ENCODE results near the gene TTC36.

Gene TTC36

DNA sequence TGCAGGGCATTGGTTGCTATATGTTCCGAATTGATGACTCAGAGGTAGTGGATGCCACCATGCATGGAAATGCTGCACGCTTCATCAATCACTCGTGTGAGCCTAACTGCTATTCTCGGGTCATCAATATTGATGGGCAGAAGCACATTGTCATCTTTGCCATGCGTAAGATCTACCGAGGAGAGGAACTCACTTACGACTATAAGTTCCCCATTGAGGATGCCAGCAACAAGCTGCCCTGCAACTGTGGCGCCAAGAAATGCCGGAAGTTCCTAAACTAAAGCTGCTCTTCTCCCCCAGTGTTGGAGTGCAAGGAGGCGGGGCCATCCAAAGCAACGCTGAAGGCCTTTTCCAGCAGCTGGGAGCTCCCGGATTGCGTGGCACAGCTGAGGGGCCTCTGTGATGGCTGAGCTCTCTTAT lies 5.4 kb upstream of the TTC36 start:
- H3K36me3 ChIP-seq (ENCODE audit: control insufficient read depth, insufficient read depth, low read length) = peaks cover 77% of the 10 kb centered on the region
- no peak overlapping the region for H3K27ac ChIP-seq (ENCODE audit: low read depth, low read length)
- no peak overlapping the region for H3K9ac ChIP-seq (ENCODE audit: low read depth, low read length)
- H3K4me1 ChIP-seq (ENCODE audit: control insufficient read depth, insufficient read depth, low read length) = no peaks in the 10 kb centered on the region
- H3K4me3 ChIP-seq (ENCODE audit: low read depth, low read length) = no peak overlapping the region
- H3K27me3 ChIP-seq (ENCODE audit: control insufficient read depth, insufficient read depth, low read length) = no peaks in the 10 kb centered on the region
- H3K9me3 ChIP-seq (ENCODE audit: control insufficient read depth, insufficient read depth, low read length) = no peaks in the 10 kb centered on the region

DNA sequence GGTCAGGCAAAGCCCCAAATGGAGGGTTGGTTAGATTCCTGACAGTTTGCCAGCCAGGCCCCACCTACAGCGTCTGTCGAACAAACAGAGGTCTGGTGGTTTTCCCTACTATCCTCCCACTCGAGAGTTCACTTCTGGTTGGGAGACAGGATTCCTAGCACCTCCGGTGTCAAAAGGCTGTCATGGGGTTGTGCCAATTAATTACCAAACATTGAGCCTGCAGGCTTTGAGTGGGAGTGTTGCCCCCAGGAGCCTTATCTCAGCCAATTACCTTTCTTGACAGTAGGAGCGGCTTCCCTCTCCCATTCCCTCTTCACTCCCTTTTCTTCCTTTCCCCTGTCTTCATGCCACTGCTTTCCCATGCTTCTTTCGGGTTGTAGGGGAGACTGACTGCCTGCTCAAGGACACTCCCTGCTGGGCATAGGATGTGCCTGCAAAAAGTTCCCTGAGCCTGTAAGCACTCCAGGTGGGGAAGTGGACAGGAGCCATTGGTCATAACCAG lies 4.7 kb upstream of the TTC36 start:
- Histone ChIP-seq H3K4me1 (ENCODE audit: control insufficient read depth, insufficient read depth, low read length) (no peaks in the 10 kb centered on the region), H3K4me3 (ENCODE audit: low read depth, low read length) (no peak overlapping the region), H3K9ac (ENCODE audit: low read depth, low read length) (no peak overlapping the region), H3K27me3 (ENCODE audit: control insufficient read depth, insufficient read depth, low read length) (no peaks in the 10 kb centered on the region), H3K36me3 (ENCODE audit: control insufficient read depth, insufficient read depth, low read length) (peaks cover 72% of the 10 kb centered on the region), H3K27ac (ENCODE audit: low read depth, low read length) (no peak overlapping the region), H3K9me3 (ENCODE audit: control insufficient read depth, insufficient read depth, low read length) (no peaks in the 10 kb centered on the region)

DNA sequence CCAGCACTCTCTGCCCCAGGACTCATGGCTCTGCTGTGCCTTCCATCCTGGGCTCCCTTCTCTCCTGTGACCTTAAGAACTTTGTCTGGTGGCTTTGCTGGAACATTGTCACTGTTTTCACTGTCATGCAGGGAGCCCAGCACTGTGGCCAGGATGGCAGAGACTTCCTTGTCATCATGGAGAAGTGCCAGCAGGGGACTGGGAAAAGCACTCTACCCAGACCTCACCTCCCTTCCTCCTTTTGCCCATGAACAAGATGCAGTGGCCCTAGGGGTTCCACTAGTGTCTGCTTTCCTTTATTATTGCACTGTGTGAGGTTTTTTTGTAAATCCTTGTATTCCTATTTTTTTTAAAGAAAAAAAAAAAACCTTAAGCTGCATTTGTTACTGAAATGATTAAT lies 2.9 kb upstream of the TTC36 start:
- peaks cover 60% of the 10 kb centered on the region for H3K36me3 ChIP-seq (ENCODE audit: control insufficient read depth, insufficient read depth, low read length)
- no peaks in the 10 kb centered on the region for H3K9me3 ChIP-seq (ENCODE audit: control insufficient read depth, insufficient read depth, low read length)
- no peak overlapping the region for H3K27ac ChIP-seq (ENCODE audit: low read depth, low read length)
- H3K9ac ChIP-seq (ENCODE audit: low read depth, low read length) = no peak overlapping the region
- H3K4me3 ChIP-seq (ENCODE audit: low read depth, low read length) = no peak overlapping the region
- H3K4me1 ChIP-seq (ENCODE audit: control insufficient read depth, insufficient read depth, low read length) = peaks cover 5% of the 10 kb centered on the region
- H3K27me3 ChIP-seq (ENCODE audit: control insufficient read depth, insufficient read depth, low read length) = no peaks in the 10 kb centered on the region

DNA sequence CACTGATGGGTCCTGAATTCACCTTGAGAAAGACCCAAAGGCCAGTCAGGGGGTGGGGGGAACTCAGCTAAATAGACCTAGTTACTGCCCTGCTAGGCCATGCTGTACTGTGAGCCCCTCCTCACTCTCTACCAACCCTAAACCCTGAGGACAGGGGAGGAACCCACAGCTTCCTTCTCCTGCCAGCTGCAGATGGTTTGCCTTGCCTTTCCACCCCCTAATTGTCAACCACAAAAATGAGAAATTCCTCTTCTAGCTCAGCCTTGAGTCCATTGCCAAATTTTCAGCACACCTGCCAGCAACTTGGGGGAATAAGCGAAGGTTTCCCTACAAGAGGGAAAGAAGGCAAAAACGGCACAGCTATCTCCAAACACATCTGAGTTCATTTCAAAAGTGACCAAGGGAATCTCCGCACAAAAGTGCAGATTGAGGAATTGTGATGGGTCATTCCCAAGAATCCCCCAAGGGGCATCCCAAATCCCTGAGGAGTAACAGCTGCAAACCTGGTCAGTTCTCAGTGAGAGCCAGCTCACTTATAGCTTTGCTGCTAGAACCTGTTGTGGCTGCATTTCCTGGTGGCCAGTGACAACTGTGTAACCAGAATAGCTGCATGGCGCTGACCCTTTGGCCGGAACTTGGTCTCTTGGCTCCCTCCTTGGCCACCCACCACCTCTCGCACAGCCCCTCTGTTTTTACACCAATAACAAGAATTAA lies 2.4 kb upstream of the TTC36 start:
- no peak overlapping the region for H3K9ac ChIP-seq (ENCODE audit: low read depth, low read length)
- no peak overlapping the region for H3K4me3 ChIP-seq (ENCODE audit: low read depth, low read length)
- no peaks in the 10 kb centered on the region for H3K27me3 ChIP-seq (ENCODE audit: control insufficient read depth, insufficient read depth, low read length)
- H3K4me1 ChIP-seq (ENCODE audit: control insufficient read depth, insufficient read depth, low read length) = peaks cover 10% of the 10 kb centered on the region
- H3K9me3 ChIP-seq (ENCODE audit: control insufficient read depth, insufficient read depth, low read length) = no peaks in the 10 kb centered on the region
- no peak overlapping the region for H3K27ac ChIP-seq (ENCODE audit: low read depth, low read length)
- H3K36me3 ChIP-seq (ENCODE audit: control insufficient read depth, insufficient read depth, low read length) = peaks cover 54% of the 10 kb centered on the region

DNA sequence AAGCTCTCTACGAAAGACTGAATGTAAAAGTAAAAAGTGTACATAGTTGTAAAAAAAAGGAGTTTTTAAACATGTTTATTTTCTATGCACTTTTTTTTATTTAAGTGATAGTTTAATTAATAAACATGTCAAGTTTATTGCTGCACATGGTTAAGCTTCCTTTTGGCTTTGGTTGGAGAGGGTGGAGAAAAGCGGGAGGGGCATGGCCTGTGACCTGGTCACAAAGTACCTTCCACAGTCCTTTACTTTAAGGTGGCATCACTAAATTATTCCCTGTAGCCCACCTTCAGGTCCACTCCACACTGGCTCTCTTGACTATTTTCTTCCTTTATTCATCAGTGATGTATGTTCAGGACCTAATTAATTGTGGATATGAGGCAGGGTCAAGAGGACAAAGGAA lies 586 bp upstream of the TTC36 start:
- H3K4me1 ChIP-seq (ENCODE audit: control insufficient read depth, insufficient read depth, low read length) = peaks cover 14% of the 10 kb centered on the region
- H3K9me3 ChIP-seq (ENCODE audit: control insufficient read depth, insufficient read depth, low read length) = no peaks in the 10 kb centered on the region
- H3K27me3 ChIP-seq (ENCODE audit: control insufficient read depth, insufficient read depth, low read length) = no peaks in the 10 kb centered on the region
- peaks cover 36% of the 10 kb centered on the region for H3K36me3 ChIP-seq (ENCODE audit: control insufficient read depth, insufficient read depth, low read length)
- H3K4me3 ChIP-seq (ENCODE audit: low read depth, low read length) = no peak overlapping the region
- H3K27ac ChIP-seq (ENCODE audit: low read depth, low read length) = no peak overlapping the region
- no peak overlapping the region for H3K9ac ChIP-seq (ENCODE audit: low read depth, low read length)

DNA sequence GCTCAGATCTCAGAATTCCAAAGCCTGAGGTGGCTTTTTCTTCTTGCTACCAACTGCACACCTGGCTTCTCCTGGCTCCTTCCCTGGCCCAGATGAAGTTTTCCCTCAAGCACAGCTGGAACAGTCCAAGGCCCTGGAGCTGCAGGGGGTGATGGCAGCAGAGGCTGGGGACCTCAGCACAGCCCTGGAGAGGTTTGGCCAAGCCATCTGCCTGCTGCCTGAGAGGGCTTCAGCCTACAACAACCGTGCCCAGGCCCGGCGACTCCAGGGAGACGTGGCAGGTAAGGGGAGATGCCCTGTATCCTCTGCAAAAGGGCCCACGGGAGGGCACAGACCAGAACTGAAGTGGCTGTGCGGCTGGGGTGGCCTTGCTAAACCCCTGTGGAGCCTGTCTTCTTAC lies 1.2 kb downstream of the TTC36 start:
- H3K4me1 ChIP-seq (ENCODE audit: control insufficient read depth, insufficient read depth, low read length) = peaks cover 14% of the 10 kb centered on the region
- peaks cover 18% of the 10 kb centered on the region for H3K36me3 ChIP-seq (ENCODE audit: control insufficient read depth, insufficient read depth, low read length)
- H3K27me3 ChIP-seq (ENCODE audit: control insufficient read depth, insufficient read depth, low read length) = no peaks in the 10 kb centered on the region
- H3K27ac ChIP-seq (ENCODE audit: low read depth, low read length) = no peak overlapping the region
- no peak overlapping the region for H3K4me3 ChIP-seq (ENCODE audit: low read depth, low read length)
- H3K9me3 ChIP-seq (ENCODE audit: control insufficient read depth, insufficient read depth, low read length) = no peaks in the 10 kb centered on the region
- H3K9ac ChIP-seq (ENCODE audit: low read depth, low read length) = no peak overlapping the region

DNA sequence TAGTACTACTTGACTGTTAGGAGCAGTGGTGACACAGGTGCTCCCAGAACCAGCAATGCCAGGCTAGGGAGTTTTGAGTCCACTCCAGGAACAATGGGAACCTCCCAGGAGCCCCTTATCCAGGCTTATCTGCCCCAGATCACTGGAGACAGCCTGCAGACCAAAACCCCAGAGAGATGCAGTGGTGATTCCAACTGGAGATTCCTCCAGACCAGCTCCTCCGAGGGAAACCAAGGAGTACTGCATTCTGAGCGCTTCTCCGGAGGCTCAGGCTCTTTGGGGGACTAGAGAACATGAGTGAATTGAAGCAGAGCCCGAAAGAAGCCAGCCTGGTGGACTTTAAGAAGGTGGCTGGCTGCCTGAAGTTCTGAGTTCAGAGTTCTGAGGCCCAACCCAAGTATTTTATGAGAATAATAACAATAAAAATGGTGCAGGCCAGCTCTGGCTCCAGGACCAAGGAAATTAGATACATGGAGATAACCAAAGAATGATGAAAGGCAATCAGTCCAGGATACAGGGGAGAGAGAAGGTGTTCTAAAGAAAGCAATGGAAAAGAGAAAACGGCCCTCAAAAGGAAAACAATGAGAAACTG lies 2.4 kb downstream of the TTC36 start:
- Histone ChIP-seq H3K9me3 (ENCODE audit: control insufficient read depth, insufficient read depth, low read length) (no peaks in the 10 kb centered on the region), H3K4me1 (ENCODE audit: control insufficient read depth, insufficient read depth, low read length) (peaks cover 14% of the 10 kb centered on the region), H3K27me3 (ENCODE audit: control insufficient read depth, insufficient read depth, low read length) (no peaks in the 10 kb centered on the region), H3K27ac (ENCODE audit: low read depth, low read length) (peak overlapping the region; percentile 0), H3K9ac (ENCODE audit: low read depth, low read length) (no peak overlapping the region), H3K4me3 (ENCODE audit: low read depth, low read length) (peak overlapping the region; percentile 96), H3K36me3 (ENCODE audit: control insufficient read depth, insufficient read depth, low read length) (peaks cover 11% of the 10 kb centered on the region)

DNA sequence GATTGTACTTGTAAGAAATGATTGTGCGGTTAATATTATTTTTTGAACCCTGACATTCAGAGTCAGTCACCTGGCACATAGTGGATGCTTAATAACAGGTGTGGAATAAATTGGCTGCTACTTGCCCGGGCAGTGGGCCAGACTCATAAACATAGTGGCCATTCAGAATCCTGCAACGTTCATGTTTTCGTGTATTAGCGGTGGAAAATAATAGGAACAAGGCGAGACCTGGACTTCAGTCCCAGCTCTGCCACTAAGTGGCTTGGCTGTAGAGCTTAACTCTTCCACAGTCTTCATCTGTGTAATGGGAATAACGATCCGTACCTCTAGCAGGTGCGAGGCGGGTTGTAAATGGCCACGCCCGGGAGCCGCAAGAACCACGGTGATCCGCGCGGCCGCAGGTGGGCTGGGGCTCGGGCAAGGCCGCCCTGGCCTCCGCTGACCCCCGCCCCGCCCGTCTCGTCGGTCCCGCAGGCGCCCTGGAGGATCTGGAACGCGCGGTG lies 3.0 kb downstream of the TTC36 start:
- H3K4me1 ChIP-seq (ENCODE audit: control insufficient read depth, insufficient read depth, low read length) = peaks cover 14% of the 10 kb centered on the region
- H3K4me3 ChIP-seq (ENCODE audit: low read depth, low read length) = peak overlapping the region; percentile 96
- no peaks in the 10 kb centered on the region for H3K9me3 ChIP-seq (ENCODE audit: control insufficient read depth, insufficient read depth, low read length)
- H3K36me3 ChIP-seq (ENCODE audit: control insufficient read depth, insufficient read depth, low read length) = peaks cover 9% of the 10 kb centered on the region
- H3K27ac ChIP-seq (ENCODE audit: low read depth, low read length) = peak overlapping the region; percentile 50
- no peaks in the 10 kb centered on the region for H3K27me3 ChIP-seq (ENCODE audit: control insufficient read depth, insufficient read depth, low read length)
- H3K9ac ChIP-seq (ENCODE audit: low read depth, low read length) = peak overlapping the region; percentile 70; the same call in 1 of the 2 replicates

DNA sequence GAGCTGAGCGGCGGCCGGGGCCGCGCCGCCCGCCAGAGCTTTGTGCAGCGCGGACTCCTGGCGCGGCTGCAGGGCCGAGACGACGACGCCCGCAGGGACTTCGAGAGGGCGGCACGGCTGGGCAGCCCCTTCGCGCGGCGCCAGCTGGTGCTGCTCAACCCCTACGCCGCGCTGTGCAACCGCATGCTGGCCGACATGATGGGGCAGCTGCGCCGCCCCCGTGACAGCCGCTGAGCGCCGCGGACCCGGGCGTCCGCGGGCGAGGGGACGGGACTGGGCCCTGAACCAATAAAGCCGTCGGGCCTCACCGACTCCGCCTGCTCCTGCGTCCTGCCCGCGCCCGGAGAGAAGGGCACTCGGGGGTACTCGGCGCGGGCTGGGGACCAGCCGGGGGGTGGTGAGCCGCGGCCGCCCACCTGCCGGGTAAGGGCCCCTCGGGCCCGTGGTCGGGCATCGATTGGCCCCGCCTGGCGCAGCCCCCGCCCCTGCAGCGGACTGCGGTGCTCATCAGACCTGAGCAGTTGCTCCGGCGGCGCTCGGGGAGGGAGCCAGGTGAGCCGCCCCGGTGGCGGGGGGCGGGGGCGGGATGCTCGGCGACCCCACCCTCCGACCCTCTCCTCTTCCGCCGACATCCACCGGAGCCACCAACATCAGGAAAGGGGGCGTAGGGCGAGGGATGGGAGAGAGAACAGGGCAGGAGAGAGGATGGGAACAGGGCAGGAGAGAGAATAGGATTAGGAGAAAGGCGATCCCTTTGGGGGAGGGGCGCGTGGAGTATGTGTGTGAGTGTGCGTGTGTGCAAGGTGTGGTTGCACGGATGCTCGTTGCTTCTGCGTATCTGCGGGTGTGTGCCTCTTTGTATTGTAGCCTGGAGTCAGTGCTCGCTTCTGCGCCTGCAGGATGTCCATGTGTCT lies 3.7 kb downstream of the TTC36 start, which contains the start of gene TMEM25:
Gene TMEM25 (plus strand): TSS at position 510 of the 914 bp plus-strand sequence. CDS start 610 bp downstream, outside the sequence.
- Histone ChIP-seq H3K4me1 (ENCODE audit: control insufficient read depth, insufficient read depth, low read length) (peaks cover 14% of the 10 kb centered on the region), H3K27me3 (ENCODE audit: control insufficient read depth, insufficient read depth, low read length) (no peaks in the 10 kb centered on the region), H3K4me3 (ENCODE audit: low read depth, low read length) (peak within 1 kb of the TSS; percentile 96), H3K36me3 (ENCODE audit: control insufficient read depth, insufficient read depth, low read length) (peaks cover 8% of the 10 kb centered on the region), H3K9ac (ENCODE audit: low read depth, low read length) (peak within 1 kb of the TSS; percentile 70), H3K9me3 (ENCODE audit: control insufficient read depth, insufficient read depth, low read length) (no peaks in the 10 kb centered on the region), H3K27ac (ENCODE audit: low read depth, low read length) (peak within 1 kb of the TSS; percentile 50)

DNA sequence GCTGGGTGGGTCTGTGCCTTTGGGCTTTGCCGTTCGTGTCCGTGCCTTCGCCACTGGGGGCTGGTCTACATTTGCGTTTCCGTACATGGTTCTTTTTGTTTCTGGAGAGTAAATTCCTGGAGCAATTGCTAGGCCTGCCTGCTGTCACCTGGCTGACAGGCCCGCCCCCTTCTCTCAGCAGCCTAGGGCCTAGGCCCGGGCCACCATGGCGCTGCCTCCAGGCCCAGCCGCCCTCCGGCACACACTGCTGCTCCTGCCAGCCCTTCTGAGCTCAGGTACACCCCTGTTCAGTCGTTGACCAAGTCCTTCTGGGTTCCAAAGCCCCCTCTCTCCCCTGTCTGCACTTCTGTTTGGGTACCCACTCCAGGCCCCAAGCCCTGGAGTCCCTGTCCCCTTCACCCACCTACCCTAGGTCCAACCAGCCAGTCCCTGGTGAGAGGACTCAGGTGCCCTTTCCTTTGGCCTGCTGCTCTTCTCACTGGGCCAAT lies 4.4 kb downstream of the TTC36 start:
- Histone ChIP-seq H3K4me1 (ENCODE audit: control insufficient read depth, insufficient read depth, low read length) (peaks cover 14% of the 10 kb centered on the region), H3K27ac (ENCODE audit: low read depth, low read length) (no peak overlapping the region), H3K9ac (ENCODE audit: low read depth, low read length) (no peak overlapping the region), H3K9me3 (ENCODE audit: control insufficient read depth, insufficient read depth, low read length) (no peaks in the 10 kb centered on the region), H3K36me3 (ENCODE audit: control insufficient read depth, insufficient read depth, low read length) (peaks cover 8% of the 10 kb centered on the region), H3K27me3 (ENCODE audit: control insufficient read depth, insufficient read depth, low read length) (no peaks in the 10 kb centered on the region), H3K4me3 (ENCODE audit: low read depth, low read length) (peak overlapping the region; percentile 96)

Measured in HUES48 (cell line).